ENCODE results near the gene MYOC. TPM values are rescaled to one million over a fixed set of nuclear protein-coding genes. Genes with fewer than 3 reads are reported as not detected.

The MYOC gene
- total RNA-seq, 1 donor: not detected

GRCh38 chr1:171653796-171654195 lies 1.3 kb upstream of the MYOC start:
- DNase-seq (ENCODE audit: low read depth): peak; percentile 21
- no peak for TF ChIP-seq CTCF (IDR thresholded peaks at IDR 0.05; ENCODE audit: insufficient read depth, low read depth, low read length)
- no peak overlapping the region for H3K4me3 ChIP-seq (ENCODE audit: low read depth, low read length)

- H3K4me3 ChIP-seq (ENCODE audit: low read depth, low read length): no peak overlapping the region
- no peak for DNase-seq (ENCODE audit: low read depth)
- TF ChIP-seq CTCF (IDR thresholded peaks at IDR 0.05; ENCODE audit: insufficient read depth, low read depth, low read length): no peak
Measured at GRCh38 chr1:171646249-171646560, 6.3 kb downstream of the MYOC start.

GRCh38 chr1:171645553-171646248 lies 6.8 kb downstream of the MYOC start:
- DNase-seq (ENCODE audit: low read depth): peak; percentile 61
- H3K4me3 ChIP-seq (ENCODE audit: low read depth, low read length): no peak overlapping the region
- no peak for TF ChIP-seq CTCF (IDR thresholded peaks at IDR 0.05; ENCODE audit: insufficient read depth, low read depth, low read length)

GRCh38 chr1:171644805-171645483 lies 7.5 kb downstream of the MYOC start:
- peak; percentile 90 for TF ChIP-seq CTCF (IDR thresholded peaks at IDR 0.05; ENCODE audit: insufficient read depth, low read depth, low read length)
- H3K4me3 ChIP-seq (ENCODE audit: low read depth, low read length): no peak overlapping the region

GRCh38 chr1:171643156-171643555 lies 9.3 kb downstream of the MYOC start:
- TF ChIP-seq CTCF (IDR thresholded peaks at IDR 0.05; ENCODE audit: insufficient read depth, low read depth, low read length): no peak
- no peak for DNase-seq (ENCODE audit: low read depth)
- H3K4me3 ChIP-seq (ENCODE audit: low read depth, low read length): no peak overlapping the region

More at GRCh38 chr1:171644805-171645483, 7.5 kb downstream of the MYOC start:
- DNase-seq (ENCODE audit: low read depth): peak; percentile 87

GRCh38 chr1:171642197-171642596 lies 10.3 kb downstream of the MYOC start:
- no peak overlapping the region for H3K4me3 ChIP-seq (ENCODE audit: low read depth, low read length)
- no peak for DNase-seq (ENCODE audit: low read depth)
- TF ChIP-seq CTCF (IDR thresholded peaks at IDR 0.05; ENCODE audit: insufficient read depth, low read depth, low read length): no peak
